B cell (primary cell): ENCODE results near the gene BRMS1. TPM values are rescaled to one million over a fixed set of nuclear protein-coding genes. Genes with fewer than 3 reads are reported as not detected.

ENCODE experiments used
- ATAC-seq: fragments of 200-7000 bp; cut with Tn5 transposase; one replicate; pipeline ENCODE4 v1.10.0; 2021; ENCODE audit warnings: low read depth, mild to moderate bottlenecking, moderate number of reproducible peaks, moderate library complexity
- CTCF ChIA-PET: fragments of 350-600 bp; sonication (Branson Sonifier 250); formaldehyde crosslinking; loops from one replicate; lab custom pipeline; 2021; ENCODE audit warnings: antibody characterized with exemption, inconsistent platforms; lab: Charles Lee
- POLR2A ChIA-PET: fragments of 350-600 bp; sonication (Branson Sonifier 250); formaldehyde crosslinking; loops from one replicate; lab custom pipeline; 2021; ENCODE audit warnings: antibody characterized with exemption; lab: Charles Lee
- DNase-seq: peaks from one replicate; pipeline ENCODE4 v3.0.0; 2013
- H2AFZ ChIP-seq: 2 replicates; pipeline ENCODE4 v1.6.1; 2012; ENCODE audit warnings: mild to moderate bottlenecking, low read depth, low read length; ENCODE audit not compliant: insufficient read depth, poor library complexity, severe bottlenecking
- H3K27ac ChIP-seq, 2 donors: 1 replicate in 1 of 2; 2 replicates in 1 of 2; pipeline ENCODE4 v1.5.1; 2012 to 2013; ENCODE audit warnings: low read length in 2 of 2, mild to moderate bottlenecking in 2 of 2, moderate library complexity in 1 of 2
- H3K27me3 ChIP-seq, 4 experiments: fragments of 200-600 bp in 1 of 4; sonication (generic) in 1 of 4; replicated peaks in 1 of 4; 1 replicate in 2 of 4; 2 replicates in 2 of 4; pipeline versions ENCODE4 v1.6.1 to v1.7.0; 2013 to 2016; ENCODE audit warnings: low read length in 3 of 4, mild to moderate bottlenecking in 2 of 4, mixed read lengths in 1 of 4, moderate library complexity in 1 of 4; ENCODE audit not compliant: insufficient read depth in 4 of 4, control insufficient read depth in 3 of 4; ENCODE audit errors: control extremely low read depth in 1 of 4
- H3K36me3 ChIP-seq, 2 experiments: replicated peaks in 1 of 2; 1 replicate in 1 of 2; 2 replicates in 1 of 2; pipeline versions ENCODE4 v1.6.1 to v1.7.1; 2013; ENCODE audit warnings: low read length in 1 of 2; ENCODE audit not compliant: insufficient read depth in 2 of 2, control insufficient read depth in 1 of 2; ENCODE audit errors: control extremely low read depth in 1 of 2, extremely low read depth in 1 of 2
- H3K4me1 ChIP-seq, 2 donors: fragments of 200-600 bp in 1 of 2; sonication (generic) in 1 of 2; 1 replicate in 1 of 2; 2 replicates in 1 of 2; pipeline versions ENCODE4 v1.5.1 to v1.6.1; 2013 to 2017; ENCODE audit warnings: low read length in 2 of 2; ENCODE audit not compliant: control insufficient read depth in 2 of 2, insufficient read depth in 2 of 2
- H3K4me2 ChIP-seq: replicated peaks from 2 replicates; pipeline ENCODE3; 2012; ENCODE audit warnings: mild to moderate bottlenecking, low read depth, low read length; ENCODE audit not compliant: poor library complexity, severe bottlenecking
- H3K4me3 ChIP-seq, 5 experiments: fragments of 200-600 bp in 1 of 5; sonication (generic) in 1 of 5; 1 replicate in 3 of 5; 2 replicates in 2 of 5; pipeline versions ENCODE4 v1.5.1 to v1.7.0; 2011 to 2016; ENCODE audit warnings: low read length in 4 of 5, mild to moderate bottlenecking in 4 of 5, low read depth in 2 of 5, control low read depth in 1 of 5, moderate library complexity in 1 of 5; ENCODE audit not compliant: insufficient read depth in 1 of 5; ENCODE audit errors: control extremely low read depth in 1 of 5, extremely low read depth in 1 of 5
- H3K79me2 ChIP-seq: fragments of 200-600 bp; sonication (generic); one replicate; pipeline ENCODE4 v1.6.0; 2016; ENCODE audit warnings: low read length; ENCODE audit not compliant: control insufficient read depth, insufficient read depth
- H3K9ac ChIP-seq: fragments of 200-600 bp; sonication (generic); 2 replicates; pipeline ENCODE4 v1.6.1; 2017; ENCODE audit warnings: mild to moderate bottlenecking, low read length, moderate library complexity
- H3K9me3 ChIP-seq, 3 donors: one replicate each; pipeline versions ENCODE4 v1.6.1 to v1.7.1; 2013; ENCODE audit warnings: low read length in 2 of 3; ENCODE audit not compliant: control insufficient read depth in 2 of 3, insufficient read depth in 1 of 3; ENCODE audit errors: control extremely low read depth in 1 of 3
- H4K20me1 ChIP-seq: 2 replicates; pipeline ENCODE4 v1.6.0; 2012; ENCODE audit warnings: mild to moderate bottlenecking, low read length; ENCODE audit not compliant: insufficient read depth, control insufficient read depth, poor library complexity, severe bottlenecking
- H3K27ac Mint-ChIP-seq: one replicate; pipeline ENCODE4 v1.8.0; 2021; ENCODE audit warnings: mixed read lengths
- H3K27me3 Mint-ChIP-seq: one replicate; pipeline ENCODE4 v1.8.0; 2021; ENCODE audit warnings: mixed read lengths
- H3K4me1 Mint-ChIP-seq: one replicate; pipeline ENCODE4 v1.8.0; 2021; ENCODE audit warnings: mixed read lengths
- H3K4me3 Mint-ChIP-seq: one replicate; pipeline ENCODE4 v1.8.0; 2021; ENCODE audit warnings: mixed read lengths
- H3K9me3 Mint-ChIP-seq: one replicate; pipeline ENCODE4 v1.8.0; 2022; ENCODE audit warnings: mixed read lengths; ENCODE audit not compliant: insufficient read depth
- EZH2 ChIP-seq: IDR thresholded peaks from 2 replicates; pipeline ENCODE4 v1.6.1; 2012; ENCODE audit warnings: borderline replicate concordance, low read depth, mild to moderate bottlenecking, moderate library complexity, low read length; ENCODE audit not compliant: insufficient read depth, poor library complexity, severe bottlenecking
- WGBS: methylation state at CpG from one replicate; pipeline ENCODE4 v1.1.5; 2013; ENCODE audit warnings: missing lambda C conversion rate; ENCODE audit not compliant: insufficient coverage; 5-methylcytosine and 5-hydroxymethylcytosine counted together
- intact Hi-C: fragments of 100-400 bp; cut with micrococcal nuclease; formaldehyde crosslinking; loops from one replicate; pipeline ENCODE4 v1.10.0; 2022
- polyA plus RNA-seq: library from polyadenylated mRNA; depleted of rRNA; stranded (reverse); fragments of >200 nt; gene quantifications from 2 replicates; pipeline ENCODE4 v1.2.3, GENCODE V29; 2012
- total RNA-seq, 2 donors: library from RNA; stranded (reverse); fragments of 120-200 nt in 1 of 2; gene quantifications; 1 replicate in 1 of 2; 2 replicates in 1 of 2; pipeline versions ENCODE4 v1.2.3 to v1.2.4, GENCODE V29; 2013 to 2022
- TF ChIP-seq, protein P1 (sequence below): fragments of 200-600 bp; IDR thresholded peaks from one replicate; pipeline ENCODE4 v1.8.0; 2022; ENCODE audit warnings: antibody characterized with exemption, mild to moderate bottlenecking

The BRMS1 gene
- total and polyA plus RNA-seq, 2 donors (not counting 1 experiment from before 2014, with no cell fraction given), result 51.2 to 58.3 TPM

DNA sequence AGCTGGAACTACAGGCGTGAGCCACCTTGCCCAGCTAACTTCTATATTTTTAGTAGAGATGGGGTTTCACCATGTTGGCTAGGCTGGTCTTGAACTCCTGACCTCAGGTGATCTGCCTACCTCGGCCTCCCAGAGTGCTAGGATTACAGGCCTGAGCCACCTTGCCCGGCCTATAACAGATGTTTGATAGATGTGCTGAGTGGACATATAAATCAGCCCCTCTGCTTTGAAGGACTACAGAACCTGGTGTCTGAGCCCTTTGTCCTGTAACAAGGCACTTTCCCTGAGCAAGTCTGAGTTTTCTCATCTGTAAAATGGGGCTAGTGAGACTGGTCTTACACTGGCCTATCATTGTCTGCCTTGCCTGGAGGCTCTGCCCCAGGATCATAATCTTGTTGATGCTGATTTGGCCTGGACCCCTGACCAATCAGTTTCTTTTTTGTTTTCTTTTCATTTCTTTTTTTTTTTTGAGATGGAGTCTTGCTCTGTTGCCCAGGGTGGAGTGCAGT lies 15.7 kb downstream of the BRMS1 start:
- H3K4me3 Mint-ChIP-seq, result no peak overlapping the region
- CTCF ChIA-PET, result interaction anchor here (1.0 to 4.6 kb wide), 7 partner anchors 11 to 60 kb away, joined by 3 to 101 read pairs (median 5); partner anchors contain the start of gene BRMS1
- H3K4me1 ChIP-seq, result peaks cover 15 to 25% of the 10 kb centered on the region in 2 donors

More for the DNA sequence above, 15.7 kb downstream of the BRMS1 start:
- ATAC-seq, result no peak
- H3K27ac ChIP-seq, result no peak overlapping the region
- no peak overlapping the region for H2AFZ ChIP-seq
- Mint-ChIP-seq H3K4me1 (peaks cover 16% of the 10 kb centered on the region), H3K27me3 (no peaks in the 10 kb centered on the region), H3K9me3 (no peaks in the 10 kb centered on the region), H3K27ac (no peak overlapping the region)
- no peaks in the 10 kb centered on the region for H3K79me2 ChIP-seq
- no peaks in the 10 kb centered on the region for H3K36me3 ChIP-seq
- no peak for TF ChIP-seq EZH2
- TF ChIP-seq, protein P1, sequence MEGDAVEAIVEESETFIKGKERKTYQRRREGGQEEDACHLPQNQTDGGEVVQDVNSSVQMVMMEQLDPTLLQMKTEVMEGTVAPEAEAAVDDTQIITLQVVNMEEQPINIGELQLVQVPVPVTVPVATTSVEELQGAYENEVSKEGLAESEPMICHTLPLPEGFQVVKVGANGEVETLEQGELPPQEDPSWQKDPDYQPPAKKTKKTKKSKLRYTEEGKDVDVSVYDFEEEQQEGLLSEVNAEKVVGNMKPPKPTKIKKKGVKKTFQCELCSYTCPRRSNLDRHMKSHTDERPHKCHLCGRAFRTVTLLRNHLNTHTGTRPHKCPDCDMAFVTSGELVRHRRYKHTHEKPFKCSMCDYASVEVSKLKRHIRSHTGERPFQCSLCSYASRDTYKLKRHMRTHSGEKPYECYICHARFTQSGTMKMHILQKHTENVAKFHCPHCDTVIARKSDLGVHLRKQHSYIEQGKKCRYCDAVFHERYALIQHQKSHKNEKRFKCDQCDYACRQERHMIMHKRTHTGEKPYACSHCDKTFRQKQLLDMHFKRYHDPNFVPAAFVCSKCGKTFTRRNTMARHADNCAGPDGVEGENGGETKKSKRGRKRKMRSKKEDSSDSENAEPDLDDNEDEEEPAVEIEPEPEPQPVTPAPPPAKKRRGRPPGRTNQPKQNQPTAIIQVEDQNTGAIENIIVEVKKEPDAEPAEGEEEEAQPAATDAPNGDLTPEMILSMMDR, result no peak
- POLR2A ChIA-PET, result interaction anchor here (2.5 kb wide), 1 partner anchor 17 kb away, joined by 10 read pairs; no protein-coding TSS in a partner anchor
- no peak overlapping the region for H3K4me2 ChIP-seq
- H4K20me1 ChIP-seq, result no peaks in the 10 kb centered on the region
- intact Hi-C loops, result no loop called here
- no peak overlapping the region for H3K4me3 ChIP-seq
- 100% methylated on average over 2 of the region's 3 CpGs for WGBS
- no peaks in the 10 kb centered on the region for H3K27me3 ChIP-seq
- H3K9ac ChIP-seq, result no peak overlapping the region
- no peaks in the 10 kb centered on the region for H3K9me3 ChIP-seq
- peak; percentile 12 for DNase-seq
